HepG2 (cell line): ENCODE results near the gene MTSS2. TPM values are rescaled to one million over a fixed set of nuclear protein-coding genes. Genes with fewer than 3 reads are reported as not detected.

Experiments used
- CREB1 ChIP-seq, 2 experiments: fragments of 450-650 bp in 1 of 2; IDR thresholded peaks; 2 replicates each; pipeline ENCODE4 v1.6.1; 2016 to 2017; ENCODE audit warnings: control low read depth in 1 of 2, mild to moderate bottlenecking in 1 of 2, missing compliant biosample characterization in 1 of 2, missing genetic modification characterization in 1 of 2
- FOXA3 ChIP-seq: IDR thresholded peaks from 2 replicates; pipeline ENCODE4 v1.6.1; 2016; ENCODE audit warnings: missing genetic modification reagents, missing compliant biosample characterization
- GATAD1 ChIP-seq: IDR thresholded peaks from 2 replicates; pipeline ENCODE4 v1.6.1; 2016; ENCODE audit warnings: missing genetic modification reagents, missing compliant biosample characterization
- GFI1 ChIP-seq: sonication (generic); formaldehyde crosslinking; IDR thresholded peaks from 2 replicates; pipeline ENCODE4 v1.5.0; 2020; ENCODE audit warnings: missing genetic modification reagents, mild to moderate bottlenecking, borderline replicate concordance
- HDAC2 ChIP-seq: sonication (generic); formaldehyde crosslinking; IDR thresholded peaks from 2 replicates; pipeline ENCODE4 v1.4.0; 2020; ENCODE audit warnings: missing genetic modification reagents
- RXRA ChIP-seq: sonication (generic); formaldehyde crosslinking; IDR thresholded peaks from 2 replicates; pipeline ENCODE4 v1.5.1; 2020; ENCODE audit warnings: missing genetic modification reagents
- SMAD9 ChIP-seq: sonication (generic); formaldehyde crosslinking; IDR thresholded peaks from 2 replicates; pipeline ENCODE4 v1.5.1; 2020; ENCODE audit warnings: mild to moderate bottlenecking, missing genetic modification reagents
- SP5 ChIP-seq: IDR thresholded peaks from 2 replicates; pipeline ENCODE4 v1.6.1; 2016; ENCODE audit warnings: low read depth, borderline replicate concordance
- TCF7 ChIP-seq: sonication (generic); IDR thresholded peaks from 2 replicates; pipeline ENCODE4 v1.6.1; 2016; ENCODE audit warnings: antibody characterized with exemption, low read depth
- U2AF2 ChIP-seq: fragments of 200-400 bp; formaldehyde crosslinking; IDR thresholded peaks from 2 replicates; pipeline ENCODE4 v1.6.1; 2017; ENCODE audit warnings: low read depth, mild to moderate bottlenecking, low read length
- ZNF570 ChIP-seq: sonication (generic); formaldehyde crosslinking; IDR thresholded peaks from 2 replicates; pipeline ENCODE4 v1.4.0; 2020; ENCODE audit warnings: mild to moderate bottlenecking, missing genetic modification reagents, borderline replicate concordance
- ZNF598 ChIP-seq: sonication (generic); formaldehyde crosslinking; IDR thresholded peaks from 2 replicates; pipeline ENCODE4 v1.5.1; 2020; ENCODE audit warnings: mild to moderate bottlenecking, missing genetic modification reagents, borderline replicate concordance
- ZNF629 ChIP-seq: sonication (generic); formaldehyde crosslinking; conservative IDR thresholded peaks from 2 replicates; pipeline ENCODE4 v1.5.0; 2020; ENCODE audit warnings: missing genetic modification reagents
- ZNF749 ChIP-seq: sonication (generic); formaldehyde crosslinking; IDR thresholded peaks from 2 replicates; pipeline ENCODE4 v1.8.0; 2022; ENCODE audit warnings: mild to moderate bottlenecking, missing genetic modification reagents, moderate library complexity, borderline replicate concordance
- ZNF878 ChIP-seq: sonication (generic); formaldehyde crosslinking; IDR thresholded peaks from 2 replicates; pipeline ENCODE4 v1.8.1; 2023; ENCODE audit warnings: mild to moderate bottlenecking, missing genetic modification reagents, moderate library complexity
- polyA plus RNA-seq, 8 experiments: library from polyadenylated mRNA; depleted of rRNA in 3 of 8; stranded (reverse) in 7 of 8; unstranded in 1 of 8; fragments of >200 nt; fragmentation: Illumina TruSeq in 4 of 8; extraction: Trizol in 4 of 8; gene quantifications; 2 replicates each; pipeline versions ENCODE4 v1.2.1 to v1.2.3, GENCODE V29; 2011 to 2016; ENCODE audit warnings: low read depth in 4 of 8, missing spikeins in 1 of 8, mixed read lengths in 1 of 8; ENCODE audit not compliant: insufficient read depth in 1 of 8
- total RNA-seq, 5 experiments: library from RNA; depleted of rRNA; stranded (reverse); fragments of >200 nt; fragmentation: Illumina TruSeq; extraction: Trizol; gene quantifications; 2 replicates each; pipeline ENCODE4 v1.2.3, GENCODE V29; 2016; ENCODE audit warnings: low read depth in 1 of 5
- TF ChIP-seq, protein P1 (sequence below): sonication (generic); formaldehyde crosslinking; conservative IDR thresholded peaks from 2 replicates; pipeline ENCODE4 v1.4.0; 2020; ENCODE audit warnings: missing genetic modification reagents
- TF ChIP-seq, protein P2 (sequence below): sonication (generic); formaldehyde crosslinking; IDR thresholded peaks from 2 replicates; pipeline ENCODE4 v1.5.0; 2020; ENCODE audit warnings: missing genetic modification reagents, mild to moderate bottlenecking, borderline replicate concordance
- TF ChIP-seq, protein P3 (sequence below): sonication (generic); formaldehyde crosslinking; IDR thresholded peaks from 2 replicates; pipeline ENCODE4 v1.4.0; 2020; ENCODE audit warnings: missing genetic modification reagents, borderline replicate concordance
- TF ChIP-seq, protein P4 (sequence below): fragments of 450-650 bp; IDR thresholded peaks from 2 replicates; pipeline ENCODE4 v1.6.1; 2016

MTSS2 gene
- total and polyA plus RNA-seq, 2 of the 13 experiments (the other 11 are each of a cell fraction or from before 2014, with no cell fraction given) = 132 to 242 TPM

DNA sequence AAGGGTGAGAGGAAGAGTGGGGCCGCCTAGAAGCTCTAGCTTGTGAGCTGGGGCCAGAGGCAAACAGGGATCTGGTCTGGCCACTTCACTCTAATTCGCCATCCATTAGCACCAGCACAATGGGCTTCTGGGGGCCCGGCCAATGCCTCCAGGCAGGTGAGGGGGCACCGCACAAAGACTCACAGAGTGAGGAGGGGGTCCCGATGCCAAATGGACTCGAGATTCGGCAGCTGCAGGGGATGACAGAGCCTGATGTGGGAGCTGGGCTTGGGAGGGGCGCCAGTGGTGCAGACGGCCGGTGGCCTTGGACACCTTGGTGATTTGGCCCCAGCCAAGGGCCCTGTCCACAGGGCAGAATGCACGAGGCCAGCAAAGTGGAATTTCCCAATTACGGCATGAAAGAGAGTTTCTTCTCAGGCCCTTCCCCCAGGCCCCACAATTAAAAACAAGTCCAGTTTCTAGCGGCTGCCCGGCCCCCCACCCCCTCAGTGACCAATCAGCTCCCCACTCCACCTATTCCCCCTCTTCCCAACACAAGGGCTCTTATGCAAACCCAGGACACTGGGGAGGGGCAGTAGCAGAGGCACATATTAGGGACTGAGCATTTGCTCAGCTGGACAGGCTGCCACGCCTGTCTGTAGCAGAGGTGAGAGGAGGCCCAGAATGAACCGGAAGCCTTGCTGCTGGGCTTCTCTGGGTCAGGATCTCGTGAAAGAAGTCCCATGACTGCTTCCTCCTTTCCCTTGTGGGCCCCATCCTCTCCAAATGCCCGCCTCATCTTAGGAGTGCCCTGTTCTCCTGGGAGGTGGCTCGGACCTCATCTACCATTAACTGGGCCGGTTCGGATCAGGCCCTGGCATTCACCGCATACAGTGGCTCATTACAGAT is 39.4 kb upstream of the MTSS2 start (continued):
- TF ChIP-seq, protein P1, sequence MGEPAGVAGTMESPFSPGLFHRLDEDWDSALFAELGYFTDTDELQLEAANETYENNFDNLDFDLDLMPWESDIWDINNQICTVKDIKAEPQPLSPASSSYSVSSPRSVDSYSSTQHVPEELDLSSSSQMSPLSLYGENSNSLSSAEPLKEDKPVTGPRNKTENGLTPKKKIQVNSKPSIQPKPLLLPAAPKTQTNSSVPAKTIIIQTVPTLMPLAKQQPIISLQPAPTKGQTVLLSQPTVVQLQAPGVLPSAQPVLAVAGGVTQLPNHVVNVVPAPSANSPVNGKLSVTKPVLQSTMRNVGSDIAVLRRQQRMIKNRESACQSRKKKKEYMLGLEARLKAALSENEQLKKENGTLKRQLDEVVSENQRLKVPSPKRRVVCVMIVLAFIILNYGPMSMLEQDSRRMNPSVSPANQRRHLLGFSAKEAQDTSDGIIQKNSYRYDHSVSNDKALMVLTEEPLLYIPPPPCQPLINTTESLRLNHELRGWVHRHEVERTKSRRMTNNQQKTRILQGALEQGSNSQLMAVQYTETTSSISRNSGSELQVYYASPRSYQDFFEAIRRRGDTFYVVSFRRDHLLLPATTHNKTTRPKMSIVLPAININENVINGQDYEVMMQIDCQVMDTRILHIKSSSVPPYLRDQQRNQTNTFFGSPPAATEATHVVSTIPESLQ (CRISPR knock-in tag) = 0 out of 2 replicates have a peak, but pooled peaks have one; percentile 29
- TF ChIP-seq RXRA = peak; percentile 94
- TF ChIP-seq, protein P2, sequence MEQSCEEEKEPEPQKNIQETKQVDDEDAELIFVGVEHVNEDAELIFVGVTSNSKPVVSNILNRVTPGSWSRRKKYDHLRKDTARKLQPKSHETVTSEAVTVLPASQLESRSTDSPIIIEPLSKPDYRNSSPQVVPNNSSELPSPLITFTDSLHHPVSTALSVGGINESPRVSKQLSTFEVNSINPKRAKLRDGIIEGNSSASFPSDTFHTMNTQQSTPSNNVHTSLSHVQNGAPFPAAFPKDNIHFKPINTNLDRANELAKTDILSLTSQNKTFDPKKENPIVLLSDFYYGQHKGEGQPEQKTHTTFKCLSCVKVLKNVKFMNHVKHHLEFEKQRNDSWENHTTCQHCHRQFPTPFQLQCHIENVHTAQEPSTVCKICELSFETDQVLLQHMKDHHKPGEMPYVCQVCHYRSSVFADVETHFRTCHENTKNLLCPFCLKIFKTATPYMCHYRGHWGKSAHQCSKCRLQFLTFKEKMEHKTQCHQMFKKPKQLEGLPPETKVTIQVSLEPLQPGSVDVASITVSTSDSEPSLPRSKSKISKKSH (CRISPR knock-in tag) = no peak; the same call in 1 of the 2 replicates
- TF ChIP-seq, protein P3, sequence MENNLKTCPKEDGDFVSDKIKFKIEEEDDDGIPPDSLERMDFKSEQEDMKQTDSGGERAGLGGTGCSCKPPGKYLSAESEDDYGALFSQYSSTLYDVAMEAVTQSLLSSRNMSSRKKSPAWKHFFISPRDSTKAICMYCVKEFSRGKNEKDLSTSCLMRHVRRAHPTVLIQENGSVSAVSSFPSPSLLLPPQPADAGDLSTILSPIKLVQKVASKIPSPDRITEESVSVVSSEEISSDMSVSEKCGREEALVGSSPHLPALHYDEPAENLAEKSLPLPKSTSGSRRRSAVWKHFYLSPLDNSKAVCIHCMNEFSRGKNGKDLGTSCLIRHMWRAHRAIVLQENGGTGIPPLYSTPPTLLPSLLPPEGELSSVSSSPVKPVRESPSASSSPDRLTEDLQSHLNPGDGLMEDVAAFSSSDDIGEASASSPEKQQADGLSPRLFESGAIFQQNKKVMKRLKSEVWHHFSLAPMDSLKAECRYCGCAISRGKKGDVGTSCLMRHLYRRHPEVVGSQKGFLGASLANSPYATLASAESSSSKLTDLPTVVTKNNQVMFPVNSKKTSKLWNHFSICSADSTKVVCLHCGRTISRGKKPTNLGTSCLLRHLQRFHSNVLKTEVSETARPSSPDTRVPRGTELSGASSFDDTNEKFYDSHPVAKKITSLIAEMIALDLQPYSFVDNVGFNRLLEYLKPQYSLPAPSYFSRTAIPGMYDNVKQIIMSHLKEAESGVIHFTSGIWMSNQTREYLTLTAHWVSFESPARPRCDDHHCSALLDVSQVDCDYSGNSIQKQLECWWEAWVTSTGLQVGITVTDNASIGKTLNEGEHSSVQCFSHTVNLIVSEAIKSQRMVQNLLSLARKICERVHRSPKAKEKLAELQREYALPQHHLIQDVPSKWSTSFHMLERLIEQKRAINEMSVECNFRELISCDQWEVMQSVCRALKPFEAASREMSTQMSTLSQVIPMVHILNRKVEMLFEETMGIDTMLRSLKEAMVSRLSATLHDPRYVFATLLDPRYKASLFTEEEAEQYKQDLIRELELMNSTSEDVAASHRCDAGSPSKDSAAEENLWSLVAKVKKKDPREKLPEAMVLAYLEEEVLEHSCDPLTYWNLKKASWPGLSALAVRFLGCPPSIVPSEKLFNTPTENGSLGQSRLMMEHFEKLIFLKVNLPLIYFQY (CRISPR knock-in tag) = peak; percentile 99
- TF ChIP-seq TCF7 = peak; percentile 79
- TF ChIP-seq ZNF598 (CRISPR knock-in tag) = 0 out of 2 replicates have a peak, but pooled peaks have one; percentile 31
- TF ChIP-seq SMAD9 (CRISPR knock-in tag) = 0 out of 2 replicates have a peak, but pooled peaks have one; percentile 38
- TF ChIP-seq ZNF878 (CRISPR knock-in tag) = peak; percentile 91
- TF ChIP-seq ZNF749 (CRISPR knock-in tag) = no peak; the same call in 1 of the 2 replicates
- peak; percentile 98 for TF ChIP-seq SP5 (CRISPR knock-in tag)
- 0 out of 2 replicates have a peak, but pooled peaks have one; percentile 59 for TF ChIP-seq U2AF2
- TF ChIP-seq CREB1 (IDR thresholded peaks at IDR 0.05) = 0 out of 2 replicates have a peak, but pooled peaks have one; percentile 34
- TF ChIP-seq CREB1 (CRISPR knock-in tag; IDR thresholded peaks at IDR 0.05) = peak; percentile 62
- peak; percentile 95 for TF ChIP-seq HDAC2 (CRISPR knock-in tag)
- TF ChIP-seq, protein P4, sequence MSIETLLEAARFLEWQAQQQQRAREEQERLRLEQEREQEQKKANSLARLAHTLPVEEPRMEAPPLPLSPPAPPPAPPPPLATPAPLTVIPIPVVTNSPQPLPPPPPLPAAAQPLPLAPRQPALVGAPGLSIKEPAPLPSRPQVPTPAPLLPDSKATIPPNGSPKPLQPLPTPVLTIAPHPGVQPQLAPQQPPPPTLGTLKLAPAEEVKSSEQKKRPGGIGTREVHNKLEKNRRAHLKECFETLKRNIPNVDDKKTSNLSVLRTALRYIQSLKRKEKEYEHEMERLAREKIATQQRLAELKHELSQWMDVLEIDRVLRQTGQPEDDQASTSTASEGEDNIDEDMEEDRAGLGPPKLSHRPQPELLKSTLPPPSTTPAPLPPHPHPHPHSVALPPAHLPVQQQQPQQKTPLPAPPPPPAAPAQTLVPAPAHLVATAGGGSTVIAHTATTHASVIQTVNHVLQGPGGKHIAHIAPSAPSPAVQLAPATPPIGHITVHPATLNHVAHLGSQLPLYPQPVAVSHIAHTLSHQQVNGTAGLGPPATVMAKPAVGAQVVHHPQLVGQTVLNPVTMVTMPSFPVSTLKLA = peak; percentile 62; the same call in 1 of the 2 replicates
- TF ChIP-seq ZNF629 (CRISPR knock-in tag) = peak; percentile 47; the same call in 1 of the 2 replicates
- TF ChIP-seq GATAD1 (CRISPR knock-in tag) = peak; percentile 76
- TF ChIP-seq GFI1 (CRISPR knock-in tag) = 0 out of 2 replicates have a peak, but pooled peaks have one; percentile 10
- peak; percentile 73 for TF ChIP-seq FOXA3 (CRISPR knock-in tag)
- 0 out of 2 replicates have a peak, but pooled peaks have one; percentile 64 for TF ChIP-seq ZNF570 (CRISPR knock-in tag)
